GM18868 (cell line): Measurements from ENCODE around the gene PIGC.
"Not testable (repeated sequence)": the region's sequence is repeated elsewhere in the genome, so short reads cannot be mapped to it uniquely, and the experiment has no call there.

Experiments used
- ATAC-seq: cut with Tn5 transposase; IDR thresholded peaks from one replicate; pipeline ENCODE4 v1.9.1; 2021; ENCODE audit warnings: mild to moderate bottlenecking, moderate library complexity; ENCODE audit not compliant: unreplicated experiment

The PIGC gene

DNA sequence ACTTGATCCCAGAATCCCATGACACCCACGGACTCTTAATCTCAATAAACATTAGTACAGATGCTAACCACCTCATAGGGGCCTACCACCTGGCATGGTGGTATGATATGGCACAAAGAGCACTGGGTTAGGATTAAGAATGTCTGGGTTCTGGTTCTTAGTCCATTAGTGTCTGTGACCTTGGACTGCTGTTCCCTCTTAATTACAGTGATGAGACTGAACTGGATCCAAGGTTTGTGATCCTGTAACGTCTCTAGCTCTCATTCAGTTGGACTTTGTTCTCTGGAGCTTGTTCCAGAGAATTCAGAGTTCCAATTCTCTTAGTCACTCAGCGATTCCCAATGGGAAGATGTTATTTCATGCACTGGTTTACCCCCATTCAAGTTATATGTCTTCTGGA is 23.6 kb upstream of the PIGC start:
- no peak for ATAC-seq

DNA sequence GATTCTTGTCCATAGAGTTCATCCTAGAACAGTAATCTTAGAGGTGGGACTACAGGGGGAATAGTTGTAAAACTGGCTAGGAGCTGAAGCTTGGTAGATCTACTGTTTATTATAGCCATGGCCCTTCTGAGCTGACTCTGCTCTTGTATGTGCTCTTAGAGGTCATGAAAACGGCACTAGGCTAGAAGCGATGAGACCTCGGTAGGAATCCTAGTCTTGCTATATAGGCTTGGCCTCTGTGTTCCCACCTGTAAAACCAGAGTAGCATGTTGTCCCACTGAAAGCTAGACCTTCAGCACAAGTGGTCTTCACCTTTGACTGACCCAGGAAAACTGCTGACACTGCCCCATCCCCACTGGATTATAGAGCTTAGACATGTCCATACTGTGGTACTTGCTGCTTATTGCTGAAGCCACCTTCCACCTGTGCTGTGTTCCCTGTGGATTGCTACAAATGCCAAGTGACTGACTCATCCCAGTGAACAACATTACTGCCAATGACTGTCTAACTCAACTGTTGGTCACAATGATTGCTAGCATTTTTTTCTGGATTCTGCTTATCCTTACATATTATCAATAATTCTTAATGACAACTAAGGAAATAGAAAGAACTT is 23.0 kb upstream of the PIGC start:
- ATAC-seq = no peak

DNA sequence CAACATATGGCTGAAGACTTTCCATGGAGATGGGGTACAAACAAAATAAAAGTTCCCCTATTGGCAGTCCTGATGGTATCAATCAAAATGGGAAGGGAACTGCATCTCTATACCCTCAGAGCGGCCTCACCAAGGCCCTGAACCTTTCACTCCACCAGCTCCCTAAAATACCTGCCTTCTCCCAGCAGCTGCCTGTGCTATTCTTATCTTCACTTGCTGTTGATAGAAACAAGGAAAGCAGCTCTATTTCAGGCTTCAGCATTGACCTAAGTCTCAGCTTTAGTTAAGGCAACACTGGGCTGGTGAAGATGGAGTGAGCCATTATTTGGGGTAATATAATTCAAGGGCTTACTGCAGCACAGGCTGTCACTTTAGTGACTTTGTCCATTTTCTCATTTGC is 21.7 kb upstream of the PIGC start:
- ATAC-seq = no peak

DNA sequence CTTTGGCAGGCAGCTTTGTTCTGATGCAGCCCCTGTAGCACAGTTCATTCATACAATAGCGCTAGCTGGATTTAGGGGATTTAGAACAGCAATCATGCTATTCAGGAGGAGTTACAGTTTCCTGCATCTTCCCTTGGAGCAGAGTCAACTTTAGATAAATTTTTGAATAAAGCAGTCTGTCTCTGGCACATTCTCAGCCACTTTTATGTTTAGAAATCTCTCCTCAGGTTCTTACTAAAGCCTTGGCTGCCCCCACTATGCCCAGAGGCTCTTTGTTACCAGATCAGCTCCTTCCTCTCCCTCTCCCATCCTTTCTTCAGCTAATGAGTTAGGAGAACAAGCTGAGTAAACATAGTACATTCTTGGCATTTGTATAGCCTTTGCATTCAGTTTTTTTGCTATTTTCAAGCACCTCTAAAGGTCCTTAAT is 17.0 kb upstream of the PIGC start:
- ATAC-seq = no peak

DNA sequence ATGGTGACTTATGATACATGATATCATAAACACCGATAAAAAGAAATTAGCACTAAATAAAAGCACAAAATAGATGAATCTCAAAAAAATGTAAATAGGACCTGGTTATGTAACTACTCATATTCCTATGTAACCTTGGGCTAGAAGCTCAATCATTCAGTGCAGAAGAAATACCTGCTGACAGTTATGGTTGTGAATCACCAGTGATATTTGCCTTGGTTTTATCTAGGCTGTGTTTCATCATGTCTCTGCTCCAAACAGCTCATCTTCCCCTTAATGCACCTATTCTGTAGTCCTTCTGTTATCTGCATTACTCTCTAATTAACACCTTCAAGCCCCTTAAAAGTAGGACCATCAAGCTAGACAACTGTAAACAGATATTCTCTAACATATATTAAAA is 16.3 kb upstream of the PIGC start:
- no peak for ATAC-seq

GRCh38 chr1:172457479-172458130 is 13.7 kb upstream of the PIGC start:
- ATAC-seq = no peak

- no peak for ATAC-seq
Observed at GRCh38 chr1:172456344-172456769, 12.5 kb upstream of the PIGC start.

- ATAC-seq = no peak
Observed at GRCh38 chr1:172455451-172455850, 11.6 kb upstream of the PIGC start.

DNA sequence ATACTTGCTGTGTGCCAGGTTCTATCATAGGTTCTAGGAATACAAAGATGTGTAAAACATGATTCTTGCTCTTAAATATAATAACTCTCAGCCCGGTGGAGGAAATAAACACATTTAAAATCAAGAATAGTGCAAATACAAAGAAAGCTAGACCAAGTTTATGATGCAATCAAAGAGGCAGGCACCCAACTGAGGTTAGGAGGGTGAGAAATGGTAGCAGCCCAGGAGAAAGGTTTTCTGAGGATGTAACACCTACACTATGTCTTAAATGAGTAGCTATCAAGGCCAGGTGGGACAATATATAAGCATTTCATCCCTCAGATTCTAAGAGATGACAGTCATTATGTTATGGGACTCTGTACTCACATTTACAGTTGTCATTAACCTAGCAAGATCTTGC is 9.7 kb upstream of the PIGC start:
- no peak for ATAC-seq

- ATAC-seq = no peak
Observed at GRCh38 chr1:172453153-172453545, 9.3 kb upstream of the PIGC start.

DNA sequence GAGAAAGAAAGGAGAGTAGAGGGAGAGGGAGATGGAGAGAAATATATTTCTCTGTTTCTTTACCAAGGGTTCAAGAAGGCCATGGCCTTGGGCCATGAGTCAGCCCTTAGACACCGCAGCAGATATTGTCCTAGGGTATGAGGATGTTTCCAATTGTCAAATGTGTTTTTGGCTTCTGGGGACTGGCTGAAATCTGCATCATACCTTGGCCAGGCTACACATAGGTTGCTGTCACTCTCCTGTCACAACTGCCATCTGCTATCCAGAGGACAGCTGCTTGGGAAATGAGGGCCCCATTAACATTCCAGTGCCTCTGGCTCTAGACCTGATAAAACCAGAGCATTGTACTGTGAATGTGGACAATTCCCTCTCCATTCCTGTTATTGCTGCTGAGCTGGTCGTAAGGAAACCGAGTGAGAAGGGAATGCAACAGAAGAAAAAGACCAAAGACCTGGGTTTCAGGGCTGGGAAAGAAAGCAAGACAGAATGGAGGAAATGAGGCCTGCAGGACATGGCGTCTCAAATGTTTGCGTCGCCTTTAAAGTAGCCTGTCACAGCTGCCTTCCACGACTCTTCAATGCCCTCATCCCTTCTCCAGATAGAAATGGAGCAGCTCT is 8.8 kb upstream of the PIGC start:
- no peak for ATAC-seq

- ATAC-seq = no peak
Observed at GRCh38 chr1:172451002-172451443, 7.2 kb upstream of the PIGC start.

DNA sequence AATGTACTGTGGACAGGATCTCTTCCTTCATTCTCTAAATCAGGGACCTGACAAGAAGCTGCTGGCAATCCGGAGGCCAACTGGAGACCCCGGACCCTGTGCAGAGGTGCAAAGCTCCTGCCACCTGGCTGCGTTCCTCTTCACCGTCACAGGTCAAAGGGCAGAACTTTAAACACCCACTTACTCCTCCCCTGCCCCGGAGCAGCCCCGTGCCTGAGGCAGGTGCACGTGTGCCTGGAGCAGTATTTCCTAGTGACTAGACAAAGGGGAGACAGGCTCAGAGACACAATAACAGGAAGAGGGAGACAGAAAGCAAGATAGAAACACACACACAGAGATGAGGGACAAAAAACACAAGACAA is 6.6 kb upstream of the PIGC start:
- no peak for ATAC-seq

DNA sequence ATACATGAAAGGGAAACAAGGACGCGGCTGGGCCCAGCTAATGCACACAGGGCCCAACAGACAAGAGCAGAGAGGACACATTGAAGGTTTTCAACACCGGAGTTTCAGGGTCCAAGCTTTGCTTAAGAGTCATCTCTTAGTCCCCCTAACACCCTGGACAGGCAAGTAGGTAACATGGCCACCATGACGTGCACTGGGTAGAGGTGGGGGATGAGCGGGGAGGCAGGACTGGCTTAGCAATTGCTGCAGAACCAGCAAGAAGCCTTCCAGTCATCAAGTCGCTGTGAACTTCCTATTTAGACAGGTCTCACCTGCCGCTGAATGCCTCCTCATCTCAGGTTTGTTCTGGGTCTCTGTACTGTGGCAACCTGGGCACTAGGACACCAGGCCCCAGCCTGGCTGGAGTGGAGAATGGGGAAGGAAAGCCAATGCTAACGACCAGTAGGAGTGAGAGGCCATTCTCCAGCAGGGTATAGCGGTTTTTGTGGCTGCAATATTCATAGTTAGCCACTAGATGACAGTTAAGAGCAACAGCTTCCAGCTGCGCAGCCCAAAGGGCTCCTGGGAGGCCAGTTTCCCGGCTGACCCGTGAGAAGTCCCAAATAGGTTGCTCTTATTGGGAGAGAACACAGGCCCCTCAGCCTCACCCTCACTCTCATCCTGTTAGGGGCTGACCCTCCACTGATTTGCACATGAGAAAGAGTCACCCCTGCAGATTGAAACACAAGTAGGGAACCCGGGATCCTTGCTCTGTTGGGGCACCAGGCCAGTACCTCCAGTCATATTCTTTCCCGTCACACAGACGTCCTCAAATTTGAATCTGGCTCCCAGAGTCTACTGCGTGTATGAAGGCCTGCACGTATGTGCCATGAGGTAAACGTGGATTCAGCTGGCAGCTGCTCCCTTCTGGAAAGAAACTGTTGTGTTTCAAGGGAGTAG is 6.0 kb upstream of the PIGC start:
- ATAC-seq = peak; percentile 84

GRCh38 chr1:172448995-172449584 is 5.2 kb upstream of the PIGC start:
- no peak for ATAC-seq

- no peak for ATAC-seq
Observed at GRCh38 chr1:172447641-172448040, 3.8 kb upstream of the PIGC start.

- ATAC-seq = no peak
Observed at GRCh38 chr1:172446547-172446946, 2.7 kb upstream of the PIGC start.

GRCh38 chr1:172442843-172443565 is 865 bp downstream of the PIGC start:
- no peak for ATAC-seq

DNA sequence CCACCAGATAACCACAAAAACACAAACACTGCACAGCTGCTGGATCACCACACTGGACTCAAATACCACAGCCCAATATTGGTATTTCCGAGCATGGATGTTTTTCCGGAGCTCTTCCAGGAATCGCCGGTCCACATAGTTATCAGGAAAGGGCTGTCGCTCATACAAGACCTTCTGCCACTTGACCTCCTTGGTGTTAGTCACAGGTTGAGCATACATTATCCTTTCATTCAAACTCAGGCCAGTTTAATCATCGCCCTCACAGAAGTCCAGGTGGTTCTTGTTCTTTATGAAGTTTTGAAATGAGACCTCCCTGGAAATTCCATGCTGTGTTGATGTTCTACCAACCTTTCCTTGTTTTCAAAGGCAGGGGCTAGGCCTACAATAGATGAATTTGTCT is 1.5 kb downstream of the PIGC start:
- no peak for ATAC-seq

- not testable (repeated sequence) for ATAC-seq
Observed at GRCh38 chr1:172437183-172437582, 6.7 kb downstream of the PIGC start.
